Astrocyte (in vitro differentiated cells and primary cell): Measurements from ENCODE around the gene FLYWCH1. TPM values are rescaled to one million over a fixed set of nuclear protein-coding genes. Genes with fewer than 3 reads are reported as not detected.

Experiments
- DNase-seq: peaks from one replicate; pipeline ENCODE4 v3.0.0-alpha.2; 2010; ENCODE audit warnings: low read depth
- FAIRE-seq: peaks from 2 replicates; lab custom pipeline; 2011; peaks lifted over from hg19 to GRCh38; lab: Jason Lieb, UNC
- H2AFZ ChIP-seq: 2 replicates; pipeline ENCODE4 v1.6.0; 2012; ENCODE audit warnings: low read depth, low read length, inconsistent platforms
- H3K27ac ChIP-seq: 2 replicates; pipeline ENCODE4 v1.5.1; 2011; ENCODE audit warnings: low read depth, low read length, inconsistent platforms
- H3K27me3 ChIP-seq: 2 replicates; pipeline ENCODE4 v1.6.0; 2011; ENCODE audit warnings: low read length, inconsistent platforms; ENCODE audit not compliant: insufficient read depth
- H3K36me3 ChIP-seq: 2 replicates; pipeline ENCODE4 v1.5.1; 2011; ENCODE audit warnings: low read length, inconsistent platforms; ENCODE audit not compliant: insufficient read depth
- H3K4me1 ChIP-seq: 2 replicates; pipeline ENCODE4 v1.5.1; 2011; ENCODE audit warnings: low read length, inconsistent platforms; ENCODE audit not compliant: insufficient read depth
- H3K4me2 ChIP-seq: 2 replicates; pipeline ENCODE4 v1.6.0; 2012; ENCODE audit warnings: low read length, inconsistent platforms
- H3K4me3 ChIP-seq: 2 replicates; pipeline ENCODE4 v1.5.1; 2011; ENCODE audit warnings: low read depth, mild to moderate bottlenecking, low read length, inconsistent platforms; ENCODE audit not compliant: insufficient read depth
- H3K79me2 ChIP-seq: 2 replicates; pipeline ENCODE4 v1.6.0; 2012; ENCODE audit warnings: mild to moderate bottlenecking, low read length, inconsistent platforms; ENCODE audit not compliant: insufficient read depth
- H3K9ac ChIP-seq: 2 replicates; pipeline ENCODE4 v1.6.0; 2012; ENCODE audit warnings: mild to moderate bottlenecking, low read length, inconsistent platforms
- H3K9me3 ChIP-seq: 2 replicates; pipeline ENCODE4 v1.5.1; 2012; ENCODE audit warnings: low read depth, mild to moderate bottlenecking, low read length, inconsistent platforms; ENCODE audit not compliant: insufficient read depth
- H4K20me1 ChIP-seq: 2 replicates; pipeline ENCODE4 v1.6.0; 2012; ENCODE audit warnings: low read length, inconsistent platforms; ENCODE audit not compliant: insufficient read depth
- H3K27ac Mint-ChIP-seq: one replicate; pipeline ENCODE4 v1.8.0; 2021; ENCODE audit warnings: mild to moderate bottlenecking, mixed read lengths; ENCODE audit not compliant: unreplicated experiment
- H3K27me3 Mint-ChIP-seq: one replicate; pipeline ENCODE4 v1.8.0; 2021; ENCODE audit warnings: low read depth, mixed read lengths; ENCODE audit not compliant: unreplicated experiment
- H3K36me3 Mint-ChIP-seq: one replicate; pipeline ENCODE4 v1.8.0; 2021; ENCODE audit warnings: low read depth, mixed read lengths; ENCODE audit not compliant: unreplicated experiment
- H3K4me1 Mint-ChIP-seq: one replicate; pipeline ENCODE4 v1.8.0; 2021; ENCODE audit warnings: low read depth, mixed read lengths; ENCODE audit not compliant: unreplicated experiment
- H3K4me3 Mint-ChIP-seq: one replicate; pipeline ENCODE4 v1.8.0; 2021; ENCODE audit warnings: mild to moderate bottlenecking, moderate library complexity, mixed read lengths; ENCODE audit not compliant: unreplicated experiment
- H3K9me3 Mint-ChIP-seq: one replicate; pipeline ENCODE4 v1.8.0; 2021; ENCODE audit warnings: mild to moderate bottlenecking, mixed read lengths; ENCODE audit not compliant: unreplicated experiment
- CTCF ChIP-seq: IDR thresholded peaks from 2 replicates; pipeline ENCODE4 v1.5.1; 2011; ENCODE audit warnings: low read depth, mild to moderate bottlenecking, inconsistent platforms, low read length, moderate library complexity; ENCODE audit not compliant: insufficient read depth
- EZH2 ChIP-seq: IDR thresholded peaks from 2 replicates; pipeline ENCODE4 v1.6.1; 2012; ENCODE audit warnings: mild to moderate bottlenecking, low read length, inconsistent platforms; ENCODE audit not compliant: insufficient read depth
- total RNA-seq: library from RNA; stranded (reverse); gene quantifications from 2 replicates; pipeline ENCODE4 v1.2.1, GENCODE V29; 2021

Gene FLYWCH1
- total RNA-seq, 1 donor from 2014 or later, result 58.9 TPM

- no peak for TF ChIP-seq EZH2
- no peak for TF ChIP-seq CTCF
- peaks cover 17% of the 10 kb centered on the region for H3K4me1 ChIP-seq
- no peaks in the 10 kb centered on the region for H3K27me3 ChIP-seq
- peaks cover 3% of the 10 kb centered on the region for H3K4me1 Mint-ChIP-seq
- no peaks in the 10 kb centered on the region for H3K9me3 Mint-ChIP-seq
- H3K4me3 ChIP-seq, result no peak overlapping the region
- no peaks in the 10 kb centered on the region for H4K20me1 ChIP-seq
- H3K9me3 ChIP-seq, result no peaks in the 10 kb centered on the region
- H3K27ac Mint-ChIP-seq, result peak overlapping the region; percentile 18
- no peak overlapping the region for H2AFZ ChIP-seq
- H3K36me3 Mint-ChIP-seq, result no peaks in the 10 kb centered on the region
- FAIRE-seq (no peak), DNase-seq (no peak)
- H3K27me3 Mint-ChIP-seq, result peaks cover 13% of the 10 kb centered on the region
- no peak overlapping the region for H3K4me2 ChIP-seq
- no peak overlapping the region for H3K27ac ChIP-seq
- H3K9ac ChIP-seq, result no peak overlapping the region
- no peaks in the 10 kb centered on the region for H3K36me3 ChIP-seq
- peak overlapping the region; percentile 60 for H3K4me3 Mint-ChIP-seq
- peaks cover 6% of the 10 kb centered on the region for H3K79me2 ChIP-seq
Observed at GRCh38 chr16:2982402-2982801, 70.7 kb downstream of the FLYWCH1 start.

- peak; percentile 50 for DNase-seq
- H4K20me1 ChIP-seq, result no peaks in the 10 kb centered on the region
- no peak for FAIRE-seq
- H3K4me3 Mint-ChIP-seq, result peak overlapping the region; percentile 40
- peaks cover 17% of the 10 kb centered on the region for H3K4me1 ChIP-seq
- no peaks in the 10 kb centered on the region for H3K9me3 Mint-ChIP-seq
- peak overlapping the region; percentile 9 for H3K9ac ChIP-seq
- TF ChIP-seq CTCF, result peak; percentile 61
- no peak for TF ChIP-seq EZH2
- H3K36me3 ChIP-seq, result no peaks in the 10 kb centered on the region
- peaks cover 10% of the 10 kb centered on the region for H3K27me3 Mint-ChIP-seq
- no peak overlapping the region for H3K27ac Mint-ChIP-seq
- peak overlapping the region; percentile 73 for H2AFZ ChIP-seq
- no peaks in the 10 kb centered on the region for H3K9me3 ChIP-seq
- no peaks in the 10 kb centered on the region for H3K36me3 Mint-ChIP-seq
- peak overlapping the region; percentile 69 for H3K4me2 ChIP-seq
- no peaks in the 10 kb centered on the region for H3K27me3 ChIP-seq
- no peak overlapping the region for H3K27ac ChIP-seq
- no peak overlapping the region for H3K4me3 ChIP-seq
- H3K79me2 ChIP-seq, result peaks cover 6% of the 10 kb centered on the region
- peaks cover 3% of the 10 kb centered on the region for H3K4me1 Mint-ChIP-seq
Observed at GRCh38 chr16:2983706-2984136, 72.0 kb downstream of the FLYWCH1 start.

GRCh38 chr16:2985462-2985861, 73.7 kb downstream of the FLYWCH1 start:
- Histone ChIP-seq H4K20me1 (no peaks in the 10 kb centered on the region), H3K9ac (no peak overlapping the region), H3K36me3 (no peaks in the 10 kb centered on the region), H3K4me1 (peaks cover 12% of the 10 kb centered on the region), H3K27ac (no peak overlapping the region), H3K27me3 (peaks cover 6% of the 10 kb centered on the region), H2AFZ (no peak overlapping the region), H3K4me2 (no peak overlapping the region), H3K9me3 (no peaks in the 10 kb centered on the region), H3K4me3 (no peak overlapping the region), H3K79me2 (no peaks in the 10 kb centered on the region)
- Mint-ChIP-seq H3K27me3 (peaks cover 10% of the 10 kb centered on the region), H3K4me1 (peaks cover 3% of the 10 kb centered on the region), H3K36me3 (no peaks in the 10 kb centered on the region), H3K27ac (no peak overlapping the region), H3K9me3 (no peaks in the 10 kb centered on the region), H3K4me3 (no peak overlapping the region)
- TF ChIP-seq EZH2 (no peak), CTCF (no peak)
- no peak for DNase-seq
- FAIRE-seq, result no peak
